HUES64 (cell line): ENCODE results near the gene GFER.
A peak's percentile ranks its signal among the peaks of the same experiment; 100 is the strongest.
"Not testable (repeated sequence)": the region's sequence is repeated elsewhere in the genome, so short reads cannot be mapped to it uniquely, and the experiment has no call there.

ENCODE experiments used
- H3K27ac ChIP-seq: 2 replicates; pipeline ENCODE4 v1.7.0; 2013; ENCODE audit warnings: low read depth, low read length, inconsistent platforms
- H3K27me3 ChIP-seq: 2 replicates; pipeline ENCODE4 v1.6.1; 2013; ENCODE audit warnings: mild to moderate bottlenecking, low read length; ENCODE audit not compliant: insufficient read depth
- H3K36me3 ChIP-seq: 2 replicates; pipeline ENCODE4 v1.6.1; 2013; ENCODE audit warnings: mild to moderate bottlenecking, low read length; ENCODE audit not compliant: insufficient read depth
- H3K4me1 ChIP-seq: 2 replicates; pipeline ENCODE4 v1.6.1; 2013; ENCODE audit warnings: mild to moderate bottlenecking, low read length, moderate library complexity; ENCODE audit not compliant: insufficient read depth
- H3K4me3 ChIP-seq: 2 replicates; pipeline ENCODE4 v1.5.1; 2013; ENCODE audit warnings: mild to moderate bottlenecking, low read length, moderate library complexity
- H3K9ac ChIP-seq: 2 replicates; pipeline ENCODE4 v1.6.1; 2013; ENCODE audit warnings: mild to moderate bottlenecking, low read depth, low read length
- H3K9me3 ChIP-seq: 2 replicates; pipeline ENCODE4 v1.6.1; 2013; ENCODE audit warnings: low read depth, low read length; ENCODE audit not compliant: insufficient read depth
- WGBS: fragments of 150-250, 120-280 bp; methylation state at CpG from one replicate; pipeline ENCODE4 v1.1.7; 2013; ENCODE audit warnings: missing lambda C conversion rate; 5-methylcytosine and 5-hydroxymethylcytosine counted together

GFER gene

DNA sequence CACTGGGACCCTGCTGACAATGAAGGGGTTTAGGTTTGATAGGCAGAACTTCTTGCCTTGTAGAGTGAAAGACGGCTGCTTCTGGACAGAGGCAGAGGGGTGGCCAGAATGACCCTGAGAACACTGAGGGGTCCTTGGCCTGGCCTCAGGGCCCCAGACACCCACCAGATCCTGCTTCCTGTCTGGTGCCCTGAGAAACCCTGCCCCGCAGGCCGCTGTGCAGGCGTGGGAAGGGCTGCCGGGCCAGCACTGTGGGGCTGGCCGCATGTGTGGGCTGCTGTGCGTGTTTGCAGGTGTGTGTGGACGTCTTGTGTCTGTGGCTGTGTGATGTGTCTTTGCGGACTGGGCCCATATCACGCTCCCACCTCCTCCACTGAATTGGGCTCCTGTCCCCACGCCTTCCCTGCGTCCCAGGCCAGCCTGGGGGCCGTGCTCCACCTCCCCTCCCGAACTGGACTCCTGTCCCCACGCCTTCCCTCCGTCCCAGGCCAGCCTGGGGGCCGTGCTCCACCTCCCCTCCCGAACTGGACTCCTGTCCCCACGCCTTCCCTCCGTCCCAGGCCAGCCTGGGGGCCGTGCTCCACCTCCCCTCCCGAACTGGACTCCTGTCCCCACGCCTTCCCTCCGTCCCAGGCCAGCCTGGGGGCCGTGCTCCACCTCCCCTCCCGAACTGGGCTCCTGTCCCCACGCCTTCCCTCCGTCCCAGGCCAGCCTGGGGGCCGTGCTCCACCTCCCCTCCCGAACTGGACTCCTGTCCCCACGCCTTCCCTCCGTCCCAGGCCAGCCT, 50.1 kb downstream of the GFER start:
- not testable (repeated sequence) for H3K4me1 ChIP-seq, H3K9me3 ChIP-seq, H3K27me3 ChIP-seq, H3K36me3 ChIP-seq, H3K4me3 ChIP-seq
- Histone ChIP-seq H3K9ac (peak overlapping the region; percentile 55; the same call in 1 of the 2 replicates), H3K27ac (0 out of 2 replicates have a peak overlapping the region, but pooled peaks have one; percentile 30)
- 85% methylated on average over 12 of the region's 32 CpGs for WGBS

DNA sequence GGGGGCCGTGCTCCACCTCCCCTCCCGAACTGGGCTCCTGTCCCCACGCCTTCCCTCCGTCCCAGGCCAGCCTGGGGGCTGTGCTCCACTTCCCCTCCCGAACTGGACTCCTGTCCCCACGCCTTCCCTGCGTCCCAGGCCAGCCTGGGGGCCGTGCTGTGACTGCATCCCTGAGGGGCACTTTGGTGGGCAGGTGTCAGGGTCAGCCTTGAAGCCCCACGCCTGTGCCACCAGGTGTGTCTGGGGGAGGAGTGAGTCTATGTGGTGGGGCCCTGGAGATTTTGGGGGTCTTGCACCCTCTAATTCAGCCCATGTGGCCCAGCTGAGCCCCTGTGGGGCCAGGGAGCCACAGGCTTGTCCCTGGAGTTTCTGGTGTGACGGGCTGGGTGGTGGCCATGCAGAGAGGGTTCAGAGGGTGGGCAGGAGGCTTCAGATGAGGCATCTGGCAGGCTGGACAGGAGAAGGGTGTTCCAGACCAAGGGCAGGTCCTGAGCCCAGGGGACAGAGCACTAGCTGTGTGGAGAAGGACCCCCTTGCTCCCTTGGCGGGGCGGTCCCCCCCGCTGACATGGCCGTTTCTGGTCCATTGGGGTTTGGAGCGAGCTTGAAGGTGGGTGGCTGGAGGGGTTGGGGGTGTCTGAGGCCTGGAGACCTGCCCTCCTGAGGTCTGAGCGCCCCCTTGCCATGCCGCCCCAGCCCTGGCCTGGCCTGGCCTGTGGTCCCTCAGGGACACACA, 50.9 kb downstream of the GFER start:
- H3K9ac ChIP-seq, result no peak overlapping the region
- 89% methylated on average over 17 of the region's 17 CpGs for WGBS
- no peaks in the 10 kb centered on the region for H3K27me3 ChIP-seq
- H3K9me3 ChIP-seq, result no peaks in the 10 kb centered on the region
- no peak overlapping the region for H3K27ac ChIP-seq
- no peaks in the 10 kb centered on the region for H3K36me3 ChIP-seq
- H3K4me3 ChIP-seq, result no peak overlapping the region
- H3K4me1 ChIP-seq, result peaks cover 6% of the 10 kb centered on the region; the same call in 1 of the 2 replicates

DNA sequence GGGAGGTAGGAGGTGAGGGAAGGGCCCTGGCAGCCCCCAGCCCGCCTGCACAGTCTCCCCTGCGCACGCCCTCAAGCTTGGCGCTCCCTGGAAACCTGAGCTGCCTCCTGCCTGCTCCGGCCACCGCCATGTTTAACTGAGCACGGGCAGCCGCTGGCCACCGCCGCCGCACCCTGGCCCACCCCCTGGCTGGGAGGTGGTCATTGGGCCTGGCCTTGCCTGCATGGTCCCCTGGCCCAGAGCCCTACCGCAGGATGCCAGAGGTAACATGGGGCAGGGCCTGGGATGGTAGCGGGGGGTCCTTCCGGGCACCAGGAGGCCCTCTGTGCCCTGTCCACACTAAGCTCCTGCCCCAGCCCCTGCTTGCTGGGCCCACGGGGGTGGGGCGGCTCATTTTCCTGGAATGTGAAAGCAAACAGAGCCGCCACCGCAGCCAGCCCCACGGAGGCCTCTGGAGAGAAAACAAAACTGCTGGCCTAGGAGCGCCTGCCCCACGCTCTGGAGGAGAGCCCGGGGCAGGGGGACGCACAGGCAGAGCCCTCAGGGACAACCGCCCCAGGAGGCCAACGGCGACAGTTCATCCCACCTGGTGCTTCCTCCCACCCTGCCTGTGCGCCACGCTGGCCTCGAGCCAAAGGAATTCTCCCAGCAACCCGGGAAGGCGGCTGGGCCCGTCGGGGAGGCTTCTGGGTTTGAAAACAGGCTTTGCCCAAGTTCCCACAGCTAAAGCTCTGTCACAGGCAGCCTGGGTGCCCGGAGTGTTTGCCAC, 51.6 kb downstream of the GFER start:
- H3K27ac ChIP-seq, result peak overlapping the region; percentile 35; the same call in 1 of the 2 replicates
- WGBS, result 81% methylated on average over 34 of the region's 34 CpGs

DNA sequence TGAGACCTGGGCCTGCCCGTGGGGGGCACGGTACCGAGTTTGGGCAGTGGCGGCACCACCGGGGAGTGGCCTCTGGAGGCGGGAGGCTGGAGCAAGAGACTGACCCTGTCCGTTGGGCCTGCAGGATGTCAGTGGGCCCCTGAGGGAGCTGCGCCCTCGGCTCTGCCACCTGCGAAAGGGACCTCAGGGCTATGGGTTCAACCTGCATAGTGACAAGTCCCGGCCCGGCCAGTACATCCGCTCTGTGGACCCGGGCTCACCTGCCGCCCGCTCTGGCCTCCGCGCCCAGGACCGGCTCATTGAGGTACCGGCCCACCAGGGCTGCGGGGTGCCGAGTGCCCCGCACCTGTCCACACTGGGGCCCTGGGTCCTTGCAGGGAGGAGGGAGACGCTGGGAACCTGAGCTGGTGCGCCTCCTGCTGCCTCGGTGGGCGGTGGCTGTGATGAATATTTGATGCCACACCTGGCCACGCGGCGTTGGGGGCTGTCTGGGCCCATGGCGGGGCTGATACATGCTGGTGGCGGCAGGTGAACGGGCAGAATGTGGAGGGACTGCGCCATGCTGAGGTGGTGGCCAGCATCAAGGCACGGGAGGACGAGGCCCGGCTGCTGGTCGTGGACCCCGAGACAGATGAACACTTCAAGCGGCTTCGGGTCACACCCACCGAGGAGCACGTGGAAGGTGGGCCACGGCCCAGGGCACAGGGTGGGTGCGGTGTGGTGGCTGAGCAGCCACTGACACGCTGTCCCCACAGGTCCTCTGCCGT, 52.4 kb downstream of the GFER start:
- Histone ChIP-seq H3K9me3 (no peaks in the 10 kb centered on the region), H3K4me1 (peaks cover 6% of the 10 kb centered on the region; the same call in 1 of the 2 replicates), H3K9ac (no peak overlapping the region), H3K4me3 (no peak overlapping the region), H3K27ac (peak overlapping the region; percentile 35; the same call in 1 of the 2 replicates), H3K36me3 (no peaks in the 10 kb centered on the region), H3K27me3 (no peaks in the 10 kb centered on the region)
- 94% methylated on average over 47 of the region's 47 CpGs for WGBS

More for the DNA sequence above, 51.6 kb downstream of the GFER start:
- Histone ChIP-seq H3K4me3 (no peak overlapping the region), H3K9ac (0 out of 2 replicates have a peak overlapping the region, but pooled peaks have one; percentile 20), H3K36me3 (no peaks in the 10 kb centered on the region), H3K9me3 (no peaks in the 10 kb centered on the region), H3K4me1 (peaks cover 6% of the 10 kb centered on the region; the same call in 1 of the 2 replicates), H3K27me3 (no peaks in the 10 kb centered on the region)

DNA sequence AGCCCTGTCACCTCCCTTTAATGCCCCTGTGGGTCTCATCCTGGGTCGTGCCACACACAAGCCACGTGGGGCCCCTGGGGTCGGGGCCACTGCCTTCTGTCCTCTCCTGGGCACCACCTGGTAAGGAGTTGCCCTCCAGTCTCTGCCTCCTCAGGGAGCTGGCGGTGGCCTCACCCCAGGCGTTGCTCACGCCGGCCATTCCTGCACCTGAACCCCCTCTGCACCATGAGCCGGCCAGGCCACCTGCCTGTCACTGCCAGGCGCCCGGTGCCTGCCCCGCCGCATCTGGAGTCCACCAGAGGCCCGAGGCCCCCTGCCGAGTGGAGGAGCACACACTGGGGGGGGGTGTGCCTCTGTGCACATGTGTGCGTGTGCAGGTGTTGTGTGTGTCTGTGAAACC, 53.1 kb downstream of the GFER start:
- no peak overlapping the region for H3K9ac ChIP-seq
- H3K36me3 ChIP-seq, result no peaks in the 10 kb centered on the region
- no peak overlapping the region for H3K4me3 ChIP-seq
- H3K4me1 ChIP-seq, result peaks cover 6% of the 10 kb centered on the region; the same call in 1 of the 2 replicates
- H3K27me3 ChIP-seq, result no peaks in the 10 kb centered on the region
- no peaks in the 10 kb centered on the region for H3K9me3 ChIP-seq
- 96% methylated on average over 15 of the region's 15 CpGs for WGBS
- H3K27ac ChIP-seq, result no peak overlapping the region
